GM12872 (cell line): ENCODE measurements around the gene CYP39A1.

Source experiments
- TF ChIP-seq, protein P1 (sequence below): IDR thresholded peaks from 3 replicates; pipeline ENCODE4 v1.5.1; 2011; ENCODE audit warnings: low read depth, mild to moderate bottlenecking, low read length, moderate library complexity; ENCODE audit not compliant: insufficient read depth

The CYP39A1 gene

DNA sequence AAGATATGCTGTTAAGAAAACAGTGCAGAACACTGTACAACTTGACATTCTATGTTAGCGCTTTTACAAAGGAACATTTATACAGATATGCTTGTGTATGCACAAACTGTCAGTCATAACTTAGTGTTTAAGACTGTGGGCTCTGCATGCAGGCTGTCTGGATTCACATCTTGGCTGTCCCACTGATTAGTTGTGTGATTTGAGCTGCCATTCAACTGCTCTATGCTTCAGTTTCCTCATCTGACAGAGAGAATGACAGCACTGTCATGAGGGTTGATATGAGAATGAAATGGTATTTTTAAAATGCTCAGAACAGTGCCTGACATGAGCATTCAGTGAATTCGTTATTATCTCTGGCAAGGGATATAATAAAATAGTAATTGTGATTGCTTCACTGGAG, 8.9 kb upstream of the CYP39A1 start:
- TF ChIP-seq, protein P1, sequence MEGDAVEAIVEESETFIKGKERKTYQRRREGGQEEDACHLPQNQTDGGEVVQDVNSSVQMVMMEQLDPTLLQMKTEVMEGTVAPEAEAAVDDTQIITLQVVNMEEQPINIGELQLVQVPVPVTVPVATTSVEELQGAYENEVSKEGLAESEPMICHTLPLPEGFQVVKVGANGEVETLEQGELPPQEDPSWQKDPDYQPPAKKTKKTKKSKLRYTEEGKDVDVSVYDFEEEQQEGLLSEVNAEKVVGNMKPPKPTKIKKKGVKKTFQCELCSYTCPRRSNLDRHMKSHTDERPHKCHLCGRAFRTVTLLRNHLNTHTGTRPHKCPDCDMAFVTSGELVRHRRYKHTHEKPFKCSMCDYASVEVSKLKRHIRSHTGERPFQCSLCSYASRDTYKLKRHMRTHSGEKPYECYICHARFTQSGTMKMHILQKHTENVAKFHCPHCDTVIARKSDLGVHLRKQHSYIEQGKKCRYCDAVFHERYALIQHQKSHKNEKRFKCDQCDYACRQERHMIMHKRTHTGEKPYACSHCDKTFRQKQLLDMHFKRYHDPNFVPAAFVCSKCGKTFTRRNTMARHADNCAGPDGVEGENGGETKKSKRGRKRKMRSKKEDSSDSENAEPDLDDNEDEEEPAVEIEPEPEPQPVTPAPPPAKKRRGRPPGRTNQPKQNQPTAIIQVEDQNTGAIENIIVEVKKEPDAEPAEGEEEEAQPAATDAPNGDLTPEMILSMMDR: no peak

DNA sequence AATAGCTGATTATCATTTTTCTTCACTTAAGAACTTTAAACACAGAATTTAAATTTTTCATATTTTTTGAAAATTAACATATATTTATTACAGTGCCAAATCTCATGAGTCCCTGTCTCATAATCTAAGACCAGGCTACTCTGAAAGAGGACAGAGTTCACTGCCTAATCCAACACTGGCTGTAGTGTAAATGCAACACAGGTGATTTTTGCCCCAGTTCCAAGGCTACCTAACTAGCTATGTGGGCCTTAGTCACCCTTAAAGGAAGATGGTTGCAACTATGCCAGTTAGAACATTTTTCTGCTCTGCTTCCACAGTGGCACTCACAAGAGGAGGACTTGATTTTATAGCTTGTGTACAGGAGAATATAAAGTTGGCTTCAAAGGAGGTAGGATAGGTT, 5.0 kb upstream of the CYP39A1 start:
- TF ChIP-seq, protein P1: no peak

DNA sequence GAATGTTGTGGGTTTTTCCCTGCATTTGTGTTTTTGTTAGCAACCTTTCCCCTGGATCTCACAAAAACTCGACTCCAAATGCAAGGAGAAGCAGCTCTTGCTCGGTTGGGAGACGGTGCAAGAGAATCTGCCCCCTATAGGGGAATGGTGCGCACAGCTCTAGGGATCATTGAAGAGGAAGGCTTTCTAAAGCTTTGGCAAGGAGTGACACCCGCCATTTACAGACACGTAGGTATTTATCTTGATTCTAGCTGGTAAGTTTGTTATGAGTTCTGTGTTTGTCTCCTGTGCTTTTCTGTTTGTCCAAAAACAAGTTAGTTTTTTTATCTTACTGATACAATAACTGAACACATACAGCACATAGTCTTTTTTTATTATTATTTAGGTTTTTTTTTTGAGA, 3.2 kb upstream of the CYP39A1 start:
- TF ChIP-seq, protein P1: 0 out of 3 replicates have a peak, but pooled peaks have one; percentile 7

DNA sequence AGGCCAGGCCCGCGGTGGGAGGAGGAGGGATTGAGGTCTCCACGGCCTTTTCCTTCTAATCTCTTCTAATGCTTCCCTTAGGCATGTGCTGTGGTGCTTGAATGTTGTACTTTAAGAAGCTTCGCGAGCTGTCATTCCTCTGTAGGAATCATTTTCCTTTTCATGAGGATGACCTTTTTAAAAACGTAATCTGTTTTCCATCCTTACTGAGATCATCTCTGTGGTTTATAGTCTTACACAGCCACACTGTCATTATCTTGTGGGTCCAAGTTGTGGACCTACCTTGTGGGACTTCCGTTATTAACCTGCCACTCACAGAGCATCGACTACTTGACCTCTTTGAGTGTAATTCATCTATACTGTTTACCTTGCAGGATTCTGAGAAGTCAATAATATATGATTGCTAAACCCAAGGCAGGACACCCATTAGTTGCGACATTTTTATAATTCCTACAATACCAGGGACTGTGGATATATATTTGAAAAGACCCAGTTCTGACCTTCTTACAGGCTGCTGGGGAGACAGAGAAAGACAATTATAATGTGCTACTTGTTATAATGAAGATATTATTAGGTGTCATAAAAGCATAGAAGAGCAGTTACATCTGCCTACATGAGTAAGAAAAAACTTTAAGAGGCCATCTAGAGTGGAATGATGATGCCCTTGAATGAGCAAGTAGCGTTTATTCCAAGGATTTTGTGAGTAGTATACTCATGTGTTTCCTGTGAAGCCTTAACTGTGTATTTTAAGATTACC, 999 bp upstream of the CYP39A1 start:
- TF ChIP-seq, protein P1: no peak

DNA sequence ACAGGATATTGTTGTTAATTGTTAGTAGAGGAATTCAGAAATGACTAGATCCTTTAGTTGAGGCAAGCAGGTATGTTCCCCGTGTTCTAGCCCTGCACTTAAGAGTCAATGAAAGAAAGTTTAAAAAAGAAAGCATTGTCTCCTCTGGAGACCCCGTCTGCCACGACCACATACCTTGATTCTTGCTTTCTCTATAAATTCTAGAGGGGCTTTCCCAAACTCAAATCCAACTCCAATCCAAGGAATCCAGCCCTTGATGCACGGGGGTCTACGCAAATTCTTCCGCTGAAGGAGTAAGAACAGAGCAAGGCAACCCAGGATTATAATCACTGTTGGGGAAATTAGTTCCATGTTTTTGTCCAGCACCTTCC, 401 bp downstream of the CYP39A1 start:
- TF ChIP-seq, protein P1: no peak

DNA sequence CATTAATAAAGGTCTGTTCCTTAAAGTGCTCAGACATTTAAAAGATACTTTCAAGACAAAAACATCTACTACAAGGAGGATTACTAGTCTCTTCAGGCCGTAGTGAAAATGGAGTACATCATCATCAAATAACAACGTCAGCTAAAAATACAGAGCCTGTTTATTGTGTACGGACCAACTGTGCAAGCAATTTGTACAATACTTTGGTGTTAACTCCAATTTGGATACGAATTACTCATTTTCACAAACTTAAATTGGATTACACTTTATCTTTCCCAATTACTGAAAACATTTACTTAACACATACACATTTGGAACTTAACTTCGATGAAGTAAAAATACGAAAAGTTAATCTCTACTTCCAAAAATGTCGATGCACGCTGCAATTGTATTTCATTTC, 802 bp downstream of the CYP39A1 start:
- TF ChIP-seq, protein P1: no peak

DNA sequence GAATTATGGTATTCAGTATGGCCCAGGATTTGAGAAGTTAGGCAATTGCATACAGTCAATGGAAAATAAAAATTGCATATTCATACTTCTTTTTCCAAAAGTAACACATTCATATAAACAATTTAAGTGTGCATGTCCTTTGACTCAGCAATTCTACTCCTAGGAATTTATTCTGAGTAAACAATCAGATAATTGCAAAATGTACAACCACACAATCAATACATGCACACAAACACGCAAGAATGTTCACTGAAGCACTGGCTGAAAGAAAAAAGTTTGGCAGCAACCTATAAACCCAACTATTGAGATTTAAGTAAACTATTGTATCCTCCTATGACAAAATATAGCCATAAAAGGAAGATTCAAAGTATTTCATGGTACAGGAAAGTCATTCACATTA, 1.6 kb downstream of the CYP39A1 start:
- TF ChIP-seq, protein P1: no peak
